SU-DHL-6 (cell line): Measurements from ENCODE around the gene DCC.

Experiments used
- H2AFZ ChIP-seq: fragments of 200-600 bp; sonication (generic); 2 replicates; pipeline ENCODE4 v1.6.1; 2014; ENCODE audit warnings: low read depth, mild to moderate bottlenecking, moderate library complexity, mixed read lengths, antibody characterized with exemption, low read length; ENCODE audit not compliant: severe bottlenecking
- H3F3A ChIP-seq: fragments of 200-600 bp; shearing (Covaris generic); 2 replicates; pipeline ENCODE4 v1.6.0; 2016; ENCODE audit warnings: antibody characterized with exemption, mild to moderate bottlenecking; ENCODE audit not compliant: insufficient read depth
- H3K27ac ChIP-seq: fragments of 200-600 bp; sonication (generic); 2 replicates; pipeline ENCODE4 v1.5.1; 2016; ENCODE audit warnings: low read depth, mild to moderate bottlenecking, low read length, moderate library complexity, mixed read lengths
- H3K27me3 ChIP-seq: fragments of 200-600 bp; sonication (generic), shearing (Covaris generic); 2 replicates; pipeline ENCODE4 v1.6.0; 2014; ENCODE audit warnings: mild to moderate bottlenecking, low read length
- H3K36me3 ChIP-seq: fragments of 200-600 bp; sonication (generic); 2 replicates; pipeline ENCODE4 v1.6.1; 2014; ENCODE audit warnings: mild to moderate bottlenecking, low read length, mixed read lengths
- H3K4me2 ChIP-seq: fragments of 300-600, 200-600 bp; shearing (Covaris generic), sonication (generic); 2 replicates; pipeline ENCODE4 v1.6.0; 2014; ENCODE audit warnings: low read length, low read depth, mild to moderate bottlenecking; ENCODE audit not compliant: poor library complexity, severe bottlenecking
- H3K4me3 ChIP-seq: fragments of 200-600 bp; sonication (generic); 2 replicates; pipeline ENCODE4 v1.5.1; 2014; ENCODE audit warnings: antibody characterized with exemption, low read length, mild to moderate bottlenecking, mixed read lengths; ENCODE audit not compliant: insufficient read depth, poor library complexity, severe bottlenecking
- H3K79me2 ChIP-seq: fragments of 200-600 bp; sonication (generic); 2 replicates; pipeline ENCODE4 v1.6.1; 2014; ENCODE audit warnings: mild to moderate bottlenecking, low read length, moderate library complexity; ENCODE audit not compliant: insufficient read depth
- H3K9ac ChIP-seq: fragments of 200-600 bp; sonication (generic); 2 replicates; pipeline ENCODE4 v1.7.0; 2014; ENCODE audit warnings: mild to moderate bottlenecking, low read length
- H3K9me2 ChIP-seq: fragments of 200-600 bp; sonication (generic); replicated peaks from 2 replicates; pipeline ENCODE4 v1.6.1; 2014; ENCODE audit warnings: low read length; ENCODE audit not compliant: insufficient read depth
- H3K9me3 ChIP-seq: fragments of 200-600 bp; sonication (generic); 2 replicates; pipeline ENCODE4 v1.6.1; 2014; ENCODE audit warnings: low read length, mixed read lengths; ENCODE audit not compliant: insufficient read depth
- H4K20me1 ChIP-seq: fragments of 200-600 bp; sonication (generic); 2 replicates; pipeline ENCODE4 v1.6.1; 2014; ENCODE audit warnings: low read depth, mild to moderate bottlenecking, antibody characterized with exemption, low read length, moderate library complexity, mixed read lengths
- EZH2phosphoT487 ChIP-seq: fragments of 200-600 bp; sonication (generic), shearing (Covaris generic); conservative IDR thresholded peaks from 2 replicates; pipeline ENCODE4 v1.6.1; 2018; ENCODE audit warnings: mild to moderate bottlenecking, antibody characterized with exemption, low read length, moderate library complexity, mixed read lengths
- TF ChIP-seq, protein P1 (sequence below): fragments of 200-600 bp; sonication (generic); IDR thresholded peaks from one replicate; pipeline ENCODE4 v1.5.1; 2017; ENCODE audit warnings: antibody characterized with exemption, mild to moderate bottlenecking, low read length, moderate library complexity; ENCODE audit not compliant: insufficient read depth, poor library complexity, severe bottlenecking

DCC gene

GRCh38 chr18:52577795-52578194 lies 237.8 kb downstream of the DCC start:
- H3K4me2 ChIP-seq: no peak overlapping the region
- H2AFZ ChIP-seq: no peak overlapping the region
- no peaks in the 10 kb centered on the region for H3K9me2 ChIP-seq
- H4K20me1 ChIP-seq: no peaks in the 10 kb centered on the region
- H3K9me3 ChIP-seq: no peaks in the 10 kb centered on the region
- no peaks in the 10 kb centered on the region for H3K36me3 ChIP-seq
- H3K27me3 ChIP-seq: no peaks in the 10 kb centered on the region
- TF ChIP-seq, protein P1, sequence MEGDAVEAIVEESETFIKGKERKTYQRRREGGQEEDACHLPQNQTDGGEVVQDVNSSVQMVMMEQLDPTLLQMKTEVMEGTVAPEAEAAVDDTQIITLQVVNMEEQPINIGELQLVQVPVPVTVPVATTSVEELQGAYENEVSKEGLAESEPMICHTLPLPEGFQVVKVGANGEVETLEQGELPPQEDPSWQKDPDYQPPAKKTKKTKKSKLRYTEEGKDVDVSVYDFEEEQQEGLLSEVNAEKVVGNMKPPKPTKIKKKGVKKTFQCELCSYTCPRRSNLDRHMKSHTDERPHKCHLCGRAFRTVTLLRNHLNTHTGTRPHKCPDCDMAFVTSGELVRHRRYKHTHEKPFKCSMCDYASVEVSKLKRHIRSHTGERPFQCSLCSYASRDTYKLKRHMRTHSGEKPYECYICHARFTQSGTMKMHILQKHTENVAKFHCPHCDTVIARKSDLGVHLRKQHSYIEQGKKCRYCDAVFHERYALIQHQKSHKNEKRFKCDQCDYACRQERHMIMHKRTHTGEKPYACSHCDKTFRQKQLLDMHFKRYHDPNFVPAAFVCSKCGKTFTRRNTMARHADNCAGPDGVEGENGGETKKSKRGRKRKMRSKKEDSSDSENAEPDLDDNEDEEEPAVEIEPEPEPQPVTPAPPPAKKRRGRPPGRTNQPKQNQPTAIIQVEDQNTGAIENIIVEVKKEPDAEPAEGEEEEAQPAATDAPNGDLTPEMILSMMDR: no peak
- no peak for TF ChIP-seq EZH2phosphoT487
- no peaks in the 10 kb centered on the region for H3F3A ChIP-seq
- no peak overlapping the region for H3K27ac ChIP-seq
- no peaks in the 10 kb centered on the region for H3K79me2 ChIP-seq
- H3K9ac ChIP-seq: no peak overlapping the region
- H3K4me3 ChIP-seq: no peak overlapping the region

- Histone ChIP-seq H3K27me3 (no peaks in the 10 kb centered on the region), H4K20me1 (no peaks in the 10 kb centered on the region), H3K36me3 (no peaks in the 10 kb centered on the region), H3K9me3 (no peaks in the 10 kb centered on the region), H3K9me2 (no peaks in the 10 kb centered on the region), H3K79me2 (no peaks in the 10 kb centered on the region), H2AFZ (no peak overlapping the region), H3K27ac (no peak overlapping the region), H3K4me3 (no peak overlapping the region), H3K9ac (no peak overlapping the region), H3F3A (no peaks in the 10 kb centered on the region), H3K4me2 (no peak overlapping the region)
- TF ChIP-seq EZH2phosphoT487: no peak
- TF ChIP-seq, protein P1: no peak
Measured at GRCh38 chr18:52582061-52582460, 242.1 kb downstream of the DCC start.

DNA sequence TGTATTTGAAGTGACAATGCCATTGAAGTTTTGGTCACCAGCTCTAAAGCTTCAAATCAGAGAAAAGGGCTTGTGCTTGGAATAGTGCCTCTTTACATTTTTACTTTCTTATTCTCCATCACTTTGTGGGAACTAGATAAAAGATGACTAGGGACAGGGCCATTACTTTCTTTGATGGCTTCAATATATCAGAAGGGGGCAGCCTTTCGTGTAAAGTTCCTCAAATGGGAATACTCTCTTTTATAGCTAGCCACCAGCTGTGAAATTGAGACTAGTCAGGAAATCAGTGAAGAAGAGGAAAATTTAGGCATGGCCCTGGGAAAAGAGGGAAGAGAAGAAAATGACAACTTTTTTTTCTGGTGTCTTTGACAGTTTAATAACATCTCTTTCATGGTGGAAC lies 242.5 kb downstream of the DCC start:
- no peaks in the 10 kb centered on the region for H3F3A ChIP-seq
- no peaks in the 10 kb centered on the region for H3K36me3 ChIP-seq
- no peak for TF ChIP-seq EZH2phosphoT487
- TF ChIP-seq, protein P1: no peak
- H3K9me2 ChIP-seq: no peaks in the 10 kb centered on the region
- H3K27me3 ChIP-seq: no peaks in the 10 kb centered on the region
- no peaks in the 10 kb centered on the region for H4K20me1 ChIP-seq
- no peak overlapping the region for H3K4me3 ChIP-seq
- H3K79me2 ChIP-seq: no peaks in the 10 kb centered on the region
- H3K27ac ChIP-seq: no peak overlapping the region
- H3K9me3 ChIP-seq: no peaks in the 10 kb centered on the region
- no peak overlapping the region for H2AFZ ChIP-seq
- H3K4me2 ChIP-seq: no peak overlapping the region
- no peak overlapping the region for H3K9ac ChIP-seq

DNA sequence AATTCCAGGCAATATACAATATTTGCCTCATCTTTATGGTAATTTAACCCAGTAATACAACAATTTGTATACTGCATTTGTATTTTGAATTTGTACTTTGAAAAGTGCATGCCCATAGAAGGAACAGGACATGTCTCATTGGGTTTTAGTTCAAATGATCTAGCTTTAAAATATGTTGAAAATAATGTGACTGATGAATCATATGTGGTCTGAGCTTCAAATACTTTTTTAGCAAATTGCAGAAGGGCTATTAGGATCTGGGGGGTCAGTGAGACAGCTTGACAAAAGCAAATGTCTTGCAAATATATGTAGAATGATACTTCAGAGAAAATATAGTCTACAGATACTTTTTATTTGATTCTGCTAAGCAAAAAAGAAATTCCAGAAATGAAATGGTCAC lies 248.9 kb downstream of the DCC start:
- Histone ChIP-seq H3K36me3 (no peaks in the 10 kb centered on the region), H3K9me3 (no peaks in the 10 kb centered on the region), H3K27ac (no peak overlapping the region), H2AFZ (no peak overlapping the region), H3K9ac (no peak overlapping the region), H3K27me3 (no peaks in the 10 kb centered on the region), H3K79me2 (no peaks in the 10 kb centered on the region), H3K4me3 (no peak overlapping the region), H3K4me2 (no peak overlapping the region), H3F3A (no peaks in the 10 kb centered on the region), H3K9me2 (no peaks in the 10 kb centered on the region; the same call in 1 of the 2 replicates), H4K20me1 (0 out of 2 replicates have a peak, but pooled peaks cover 5% of the 10 kb centered on the region)
- TF ChIP-seq, protein P1: no peak
- no peak for TF ChIP-seq EZH2phosphoT487
